Measurements from ENCODE around the gene ILF3.

The ILF3 gene

DNA sequence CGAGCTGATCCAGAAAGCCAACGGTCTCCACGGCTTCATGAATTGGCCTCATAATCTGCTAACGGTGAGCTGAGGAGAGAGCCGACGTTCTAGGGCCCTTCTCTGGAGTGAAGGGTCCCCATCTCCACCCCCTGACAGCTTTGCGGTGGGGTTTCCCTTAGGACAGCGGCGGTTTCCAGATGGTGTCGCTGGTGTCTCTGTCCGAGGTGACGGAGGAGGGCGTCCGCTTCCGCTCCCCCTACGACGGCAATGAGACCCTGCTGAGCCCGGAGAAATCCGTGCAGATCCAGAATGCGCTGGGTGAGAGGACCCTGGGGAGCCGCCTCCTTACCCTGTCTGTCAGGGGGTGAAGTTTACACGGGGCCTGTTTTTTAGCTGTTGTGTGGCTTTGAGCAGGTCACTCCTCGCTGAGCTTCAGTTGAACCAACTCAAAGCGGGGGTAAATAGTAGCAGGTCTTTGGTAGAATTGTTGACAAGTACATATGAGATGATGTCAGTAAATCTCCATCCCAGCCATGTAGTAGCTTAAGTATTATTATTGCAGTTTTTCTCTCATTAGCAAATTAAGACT, 47.9 kb downstream of the ILF3 start:
- no peak for DNase-seq

DNA sequence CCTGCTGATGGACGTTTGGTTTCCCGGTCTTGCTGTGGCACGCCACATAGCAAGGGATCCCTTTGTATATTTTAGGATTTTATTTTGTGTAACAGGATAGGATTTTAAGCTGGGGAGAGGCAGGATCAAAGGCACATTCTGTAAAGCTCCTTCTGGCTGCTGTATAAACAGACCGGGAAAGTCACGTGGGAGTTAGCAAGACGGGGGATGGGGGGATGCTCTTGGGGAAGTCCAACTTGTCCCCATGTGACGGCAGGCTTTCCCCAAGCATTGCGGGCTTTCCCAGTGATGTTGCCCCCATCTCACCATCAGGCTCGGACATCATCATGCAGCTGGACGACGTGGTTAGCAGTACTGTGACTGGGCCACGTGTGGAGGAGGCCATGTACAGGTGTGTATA, 52.8 kb downstream of the ILF3 start:
- DNase-seq = no peak

GRCh38 chr19:10707440-10707839, 53.3 kb downstream of the ILF3 start:
- no peak for DNase-seq

DNA sequence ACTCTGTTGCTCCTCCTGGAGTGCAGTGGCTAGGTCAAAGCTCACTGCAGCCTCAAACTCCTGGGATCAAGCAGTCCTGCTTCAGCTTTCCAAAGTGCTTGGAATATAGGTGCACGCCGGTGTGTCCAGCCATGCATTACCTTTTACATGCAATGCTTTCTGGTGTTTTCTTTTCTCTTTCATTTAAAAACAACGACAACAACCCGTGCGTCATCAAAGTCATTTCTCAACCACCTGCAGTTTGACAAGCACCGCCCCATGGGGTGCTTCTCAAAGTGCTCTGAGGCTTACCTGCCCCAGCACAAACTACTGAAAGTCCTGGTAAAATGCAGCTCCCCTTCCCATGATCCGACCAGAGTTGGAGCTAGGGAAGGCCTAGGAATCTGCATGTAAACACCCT, 54.1 kb downstream of the ILF3 start:
- no peak for DNase-seq

DNA sequence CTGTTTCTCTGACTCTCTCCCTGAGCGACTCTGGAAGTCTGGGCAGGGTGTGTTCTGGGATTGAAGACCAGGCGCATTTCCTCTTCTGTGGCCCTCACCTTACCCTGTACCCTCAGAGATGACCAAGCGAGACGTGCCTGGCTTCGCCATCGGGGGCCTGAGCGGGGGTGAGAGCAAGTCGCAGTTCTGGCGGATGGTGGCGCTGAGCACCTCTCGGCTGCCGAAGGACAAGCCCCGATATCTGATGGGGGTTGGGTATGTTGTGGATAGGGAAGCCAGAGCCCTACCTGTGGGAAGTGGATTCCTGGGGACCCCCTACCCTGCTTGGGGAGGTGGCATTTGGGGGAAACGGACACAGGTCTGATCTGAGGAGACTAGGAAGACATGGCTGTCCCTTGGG, 57.9 kb downstream of the ILF3 start:
- no peak for DNase-seq

DNA sequence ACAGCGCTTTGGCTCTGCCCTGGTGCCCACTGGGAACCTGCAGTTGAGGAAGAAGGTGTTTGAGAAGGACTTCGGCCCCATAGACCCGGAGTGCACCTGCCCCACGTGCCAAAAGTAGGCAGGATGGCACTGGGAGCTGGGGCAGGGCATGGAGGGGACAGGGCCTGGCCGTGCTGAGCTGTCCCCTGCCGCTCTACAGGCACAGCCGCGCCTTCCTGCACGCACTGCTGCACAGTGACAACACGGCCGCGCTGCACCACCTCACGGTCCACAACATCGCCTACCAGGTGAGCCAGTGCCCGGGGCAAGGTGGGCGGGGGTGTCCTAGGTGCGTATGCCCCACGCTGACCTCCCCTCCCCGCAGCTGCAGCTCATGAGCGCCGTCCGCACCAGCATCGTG, 58.6 kb downstream of the ILF3 start:
- DNase-seq = no peak

DNA sequence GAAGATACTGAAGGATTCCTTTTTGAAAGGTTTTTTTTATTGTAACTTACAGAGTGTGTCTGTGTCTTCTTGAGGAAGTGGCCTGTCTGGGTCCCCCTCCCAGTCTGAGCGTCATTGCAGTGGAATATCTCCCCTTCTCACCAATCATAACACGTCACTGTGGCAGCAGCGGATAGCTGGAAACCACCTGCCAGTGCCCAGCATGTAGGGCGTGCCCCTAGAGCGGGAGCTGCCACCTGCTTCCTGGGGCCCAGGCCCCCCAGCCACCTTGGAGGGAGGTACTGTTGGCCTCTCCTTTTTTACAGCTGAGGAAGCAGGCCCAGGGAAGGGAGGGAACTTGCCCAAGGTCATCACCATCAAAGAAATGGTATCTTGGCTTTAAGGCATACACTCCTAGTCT, 59.2 kb downstream of the ILF3 start:
- DNase-seq = no peak

GRCh38 chr19:10717054-10717355, 62.9 kb downstream of the ILF3 start:
- no peak for DNase-seq

DNA sequence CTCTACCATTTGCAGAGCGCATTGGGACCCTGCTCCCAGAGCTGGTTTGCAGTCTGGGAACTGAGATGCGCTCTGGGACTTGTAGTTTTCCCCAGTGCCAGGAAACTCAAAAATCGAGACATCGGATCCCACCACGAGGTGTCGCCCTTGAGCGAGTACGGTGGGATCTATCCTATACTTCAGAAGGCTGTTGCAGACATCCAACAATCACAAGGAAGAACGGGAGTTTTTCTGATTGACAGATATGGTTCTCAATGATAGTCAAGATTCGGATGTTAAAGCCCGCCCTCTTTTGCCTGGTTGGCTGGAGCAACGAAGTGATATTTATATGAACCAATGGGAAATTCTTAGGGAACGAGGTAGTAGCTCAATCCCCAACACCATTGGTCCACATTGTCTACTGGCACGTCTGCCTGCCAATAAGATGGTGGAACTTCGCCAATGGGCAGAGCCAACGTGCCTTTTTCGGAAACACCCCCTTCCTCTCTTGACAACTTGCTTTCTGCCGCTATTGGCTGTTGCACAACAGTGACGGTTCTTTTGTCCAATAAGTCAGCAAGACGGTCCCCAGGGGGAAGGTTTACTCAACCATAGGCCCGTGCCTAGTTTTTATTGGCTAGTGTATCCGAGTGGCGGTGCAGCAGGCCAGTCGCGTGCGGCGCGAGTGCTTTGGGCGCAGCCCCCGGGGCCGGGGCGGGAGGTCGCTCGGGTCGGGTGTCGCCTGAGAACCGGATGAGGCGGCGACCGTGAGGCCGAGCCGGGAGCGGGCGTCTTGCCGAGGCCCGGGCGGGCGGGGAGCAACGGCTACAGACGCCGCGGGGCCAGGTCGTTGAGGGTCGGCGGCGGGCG, 63.4 kb downstream of the ILF3 start, which contains the start of gene DNM2:
DNM2 (plus strand) TSS at position 724 of the 849 bp plus-strand sequence. CDS start 164 bp downstream, outside the sequence.
- DNase-seq = peak; percentile 100

- DNase-seq = no peak
These were observed 64.4 kb downstream of the ILF3 start for GRCh38 chr19:10718205-10719196.

- DNase-seq = no peak
These were observed 65.4 kb downstream of the ILF3 start for GRCh38 chr19:10719466-10719961.

DNA sequence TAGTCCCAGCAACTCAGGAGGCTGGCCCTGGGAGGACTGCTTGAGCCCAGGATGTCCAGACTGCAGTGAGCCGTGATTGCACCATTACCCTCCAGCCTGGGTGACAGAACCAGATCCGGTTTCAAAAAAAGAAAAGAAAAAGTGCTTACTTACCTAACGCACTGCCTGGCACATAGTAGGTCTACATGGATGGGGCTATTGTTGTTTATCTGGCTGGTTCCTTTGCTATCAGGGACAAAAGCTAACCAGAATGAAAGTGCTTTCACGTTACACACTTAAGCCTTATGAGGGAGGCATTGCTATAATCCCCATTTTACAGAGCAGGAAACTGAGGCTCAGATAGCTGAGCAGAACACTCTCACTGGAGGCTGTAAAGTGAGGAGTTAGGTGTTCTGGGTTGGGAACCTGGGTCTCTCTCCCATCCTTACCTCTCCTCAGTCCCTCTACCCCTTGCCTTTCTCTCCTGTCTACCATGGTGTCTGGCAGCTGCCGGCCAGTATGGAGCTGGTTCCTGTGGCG, 66.5 kb downstream of the ILF3 start:
- no peak for DNase-seq

DNA sequence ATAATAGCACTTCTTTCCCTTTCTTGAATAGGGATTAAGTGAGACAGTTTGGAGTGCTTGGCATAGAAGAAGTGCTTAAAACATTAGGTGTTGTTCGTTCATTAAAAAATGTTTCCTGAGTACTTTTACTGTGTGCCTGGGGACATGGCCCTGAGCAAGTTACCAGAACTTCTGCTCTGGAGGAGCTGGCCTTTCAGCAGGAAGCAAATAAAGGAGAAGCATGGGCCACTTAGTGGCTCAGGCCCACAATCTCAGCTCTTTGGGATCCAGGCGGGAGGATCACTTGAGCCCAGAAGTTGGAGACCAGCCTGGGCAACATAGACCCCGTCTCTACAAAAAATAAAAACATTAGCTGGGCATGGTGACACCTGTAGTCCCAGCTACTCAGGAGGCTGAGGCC, 69.4 kb downstream of the ILF3 start:
- no peak for DNase-seq

DNA sequence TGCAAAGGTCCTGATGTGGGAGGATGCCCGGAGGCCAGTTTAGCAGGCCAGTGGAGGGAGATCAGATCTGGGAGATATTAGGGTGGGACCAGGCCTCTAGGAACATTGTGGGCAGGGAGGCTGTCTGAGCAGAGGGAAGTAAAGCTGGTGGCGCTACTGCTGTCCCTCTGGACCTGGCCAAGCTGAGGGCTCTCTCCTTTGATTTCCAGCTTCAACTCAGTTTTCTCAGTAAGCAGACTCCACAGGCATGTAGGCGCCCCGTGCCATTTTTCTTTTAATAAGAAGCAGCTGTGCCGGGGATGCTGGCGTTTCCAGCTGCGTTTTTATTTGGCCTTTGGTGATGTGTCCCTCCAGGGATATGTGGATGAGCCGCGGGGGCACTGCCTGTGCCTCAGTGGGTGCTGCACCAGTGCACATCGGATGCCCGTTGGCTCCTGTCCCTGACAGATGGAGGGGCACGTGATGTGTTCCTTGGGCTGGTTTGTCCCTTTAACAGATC, 70.5 kb downstream of the ILF3 start:
- DNase-seq = no peak

DNA sequence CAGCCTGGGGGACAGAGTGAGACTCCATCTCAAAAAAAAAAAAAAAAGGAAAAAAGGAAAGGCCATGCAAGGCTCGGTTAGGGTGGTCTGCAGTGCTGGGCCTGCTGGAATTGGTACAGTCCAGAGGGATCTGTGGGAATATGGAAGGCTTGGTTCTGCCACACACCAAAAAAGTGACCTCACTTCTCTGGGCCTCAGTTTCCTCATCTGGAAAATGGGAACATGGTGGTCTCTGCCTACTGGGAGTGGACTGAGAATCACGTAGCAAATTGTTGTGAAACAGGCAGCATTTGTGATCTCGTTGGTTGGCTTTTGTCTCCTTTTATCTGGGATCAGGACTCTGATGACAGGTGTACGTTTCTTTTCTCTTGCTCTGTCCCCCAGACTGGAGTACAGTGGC, 71.3 kb downstream of the ILF3 start:
- no peak for DNase-seq

- DNase-seq = no peak
These were observed 72.1 kb downstream of the ILF3 start for GRCh38 chr19:10726268-10726667.

DNA sequence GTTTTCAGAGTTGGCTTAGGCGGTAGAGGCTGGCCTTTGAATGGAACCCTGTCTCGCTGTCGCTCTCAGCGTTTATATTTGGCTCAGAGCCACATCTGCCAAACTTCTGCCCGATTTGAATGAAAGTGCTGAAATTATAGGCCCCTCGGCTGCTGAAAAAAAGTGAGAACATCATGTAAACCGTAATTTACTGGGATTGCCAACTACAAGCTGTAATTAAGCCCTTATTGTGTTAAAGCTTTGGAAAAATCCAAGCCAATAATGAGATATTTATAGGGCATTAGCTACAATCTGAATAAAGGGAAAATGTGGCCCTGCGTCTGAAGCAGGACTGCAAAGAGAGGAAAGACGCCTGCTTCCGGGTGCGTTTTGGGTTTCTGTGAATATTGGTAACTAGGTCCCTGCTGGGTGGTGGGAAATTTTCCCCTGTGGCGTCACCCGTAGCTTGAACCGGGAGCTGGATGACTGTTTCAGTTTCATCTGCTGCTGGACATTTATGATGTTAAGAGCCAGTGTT, 73.6 kb downstream of the ILF3 start:
- no peak for DNase-seq

GRCh38 chr19:10729411-10729810, 75.3 kb downstream of the ILF3 start:
- no peak for DNase-seq

GRCh38 chr19:10730932-10731331, 76.8 kb downstream of the ILF3 start:
- no peak for DNase-seq

- DNase-seq = no peak
These were observed 81.6 kb downstream of the ILF3 start for GRCh38 chr19:10735741-10736140.

GRCh38 chr19:10736189-10736588, 82.0 kb downstream of the ILF3 start:
- DNase-seq = no peak

DNA sequence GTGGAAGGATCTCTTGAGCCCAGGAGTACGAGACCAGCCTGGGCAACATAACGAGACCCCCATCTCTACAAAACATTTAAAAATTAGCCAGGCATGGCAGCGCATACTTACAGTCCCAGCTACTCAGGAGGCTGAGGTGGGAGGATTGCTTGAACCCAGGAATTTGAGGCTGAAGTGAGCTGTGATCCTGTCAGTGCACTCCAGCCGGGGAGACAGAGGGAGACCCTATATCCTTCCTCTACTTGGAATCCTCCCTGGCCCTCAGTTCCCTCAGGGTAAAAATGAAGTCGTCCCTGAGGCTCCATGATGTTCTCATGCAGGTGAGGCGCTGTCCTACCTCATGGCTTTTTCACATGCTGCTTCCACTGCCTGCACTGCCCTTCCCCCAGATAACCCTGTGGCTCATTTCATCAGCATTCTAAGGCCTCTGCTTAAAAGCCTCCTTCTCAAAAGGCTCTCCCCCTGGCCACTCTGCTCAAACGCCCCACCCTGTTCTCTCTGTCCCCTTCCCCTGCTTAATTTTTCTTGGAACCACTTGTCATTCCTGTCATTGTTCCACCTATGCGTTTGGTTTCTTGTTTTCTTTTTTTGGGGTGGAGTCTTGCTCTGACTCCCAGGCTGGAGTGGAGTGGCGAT, 82.9 kb downstream of the ILF3 start:
- no peak for DNase-seq

Data from NCI-H446 treated with DMSO at 0.1 percent for 48 hours (cell line).